Cardiac muscle cell (in vitro differentiated cells and primary cell): ENCODE measurements around the gene SV2C. TPM values are rescaled to one million over a fixed set of nuclear protein-coding genes. Genes with fewer than 3 reads are reported as not detected.

Source experiments
- DNase-seq, 2 donors: peaks; one replicate each; pipeline versions ENCODE4 v3.0.0 to v3.0.0-alpha.2; 2010 to 2017; ENCODE audit warnings: low read depth in 1 of 2, low spot score in 1 of 2
- H3K27ac ChIP-seq: fragments of 200-600 bp; sonication (generic); 2 replicates; pipeline ENCODE4 v1.5.1; 2016
- H3K27me3 ChIP-seq: fragments of 200-600 bp; sonication (generic); 2 replicates; pipeline ENCODE4 v1.6.0; 2016; ENCODE audit warnings: control low read depth
- H3K36me3 ChIP-seq: fragments of 200-600 bp; sonication (generic); 2 replicates; pipeline ENCODE4 v1.5.1; 2016; ENCODE audit warnings: control low read depth
- H3K4me1 ChIP-seq: fragments of 200-600 bp; sonication (generic); 2 replicates; pipeline ENCODE4 v1.8.1; 2017; ENCODE audit warnings: low read depth, mild to moderate bottlenecking, mixed run types
- H3K4me3 ChIP-seq: fragments of 200-600 bp; sonication (generic); 2 replicates; pipeline ENCODE4 v1.5.1; 2016; ENCODE audit warnings: mild to moderate bottlenecking
- H3K9me3 ChIP-seq: fragments of 200-600 bp; sonication (generic); 2 replicates; pipeline ENCODE4 v1.5.1; 2017; ENCODE audit warnings: low read depth, mild to moderate bottlenecking, control low read depth
- polyA plus RNA-seq: library from polyadenylated mRNA; unstranded; fragments of >200 nt; fragmentation: Nextera tagmentation; extraction: Ambion mirVana; gene quantifications from 2 replicates; pipeline ENCODE4 v1.2.1, GENCODE V29; 2016
- total RNA-seq: library from RNA; depleted of rRNA; stranded (reverse); fragments of >200 nt; gene quantifications from 2 replicates; pipeline ENCODE4 v1.2.3, GENCODE V29; 2016
- TF ChIP-seq, protein P1 (sequence below): IDR thresholded peaks from 2 replicates; pipeline ENCODE4 v1.5.1; 2012; ENCODE audit warnings: low read depth, mild to moderate bottlenecking, low read length

The SV2C gene
- total and polyA plus RNA-seq, 2 experiments from 2014 or later = 0.13 to 0.24 TPM

DNA sequence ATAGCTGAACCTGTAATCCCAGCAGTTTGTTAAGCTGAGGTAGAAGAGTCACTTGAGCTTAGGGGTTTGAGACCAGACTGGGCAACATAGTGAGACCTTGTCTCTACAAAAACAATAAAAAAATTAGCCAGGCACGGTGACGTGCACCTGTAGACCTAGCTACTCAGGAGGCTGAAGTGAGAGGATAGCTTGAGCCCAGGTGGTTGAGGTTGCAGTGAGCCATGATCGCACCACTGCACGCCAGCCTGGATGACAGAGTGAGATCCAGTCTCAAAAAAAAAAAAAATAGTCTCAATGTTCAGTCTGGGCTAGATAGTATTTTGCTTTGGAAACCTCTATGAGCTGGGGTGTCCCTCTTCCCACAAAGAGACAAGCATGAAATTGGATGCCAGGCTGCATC is 268.0 kb downstream of the SV2C start:
- DNase-seq = no peak
- Histone ChIP-seq H3K27me3 (no peaks in the 10 kb centered on the region), H3K27ac (no peak overlapping the region), H3K4me1 (no peaks in the 10 kb centered on the region), H3K9me3 (no peaks in the 10 kb centered on the region), H3K36me3 (no peaks in the 10 kb centered on the region), H3K4me3 (no peak overlapping the region)
- TF ChIP-seq, protein P1, sequence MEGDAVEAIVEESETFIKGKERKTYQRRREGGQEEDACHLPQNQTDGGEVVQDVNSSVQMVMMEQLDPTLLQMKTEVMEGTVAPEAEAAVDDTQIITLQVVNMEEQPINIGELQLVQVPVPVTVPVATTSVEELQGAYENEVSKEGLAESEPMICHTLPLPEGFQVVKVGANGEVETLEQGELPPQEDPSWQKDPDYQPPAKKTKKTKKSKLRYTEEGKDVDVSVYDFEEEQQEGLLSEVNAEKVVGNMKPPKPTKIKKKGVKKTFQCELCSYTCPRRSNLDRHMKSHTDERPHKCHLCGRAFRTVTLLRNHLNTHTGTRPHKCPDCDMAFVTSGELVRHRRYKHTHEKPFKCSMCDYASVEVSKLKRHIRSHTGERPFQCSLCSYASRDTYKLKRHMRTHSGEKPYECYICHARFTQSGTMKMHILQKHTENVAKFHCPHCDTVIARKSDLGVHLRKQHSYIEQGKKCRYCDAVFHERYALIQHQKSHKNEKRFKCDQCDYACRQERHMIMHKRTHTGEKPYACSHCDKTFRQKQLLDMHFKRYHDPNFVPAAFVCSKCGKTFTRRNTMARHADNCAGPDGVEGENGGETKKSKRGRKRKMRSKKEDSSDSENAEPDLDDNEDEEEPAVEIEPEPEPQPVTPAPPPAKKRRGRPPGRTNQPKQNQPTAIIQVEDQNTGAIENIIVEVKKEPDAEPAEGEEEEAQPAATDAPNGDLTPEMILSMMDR = no peak

DNA sequence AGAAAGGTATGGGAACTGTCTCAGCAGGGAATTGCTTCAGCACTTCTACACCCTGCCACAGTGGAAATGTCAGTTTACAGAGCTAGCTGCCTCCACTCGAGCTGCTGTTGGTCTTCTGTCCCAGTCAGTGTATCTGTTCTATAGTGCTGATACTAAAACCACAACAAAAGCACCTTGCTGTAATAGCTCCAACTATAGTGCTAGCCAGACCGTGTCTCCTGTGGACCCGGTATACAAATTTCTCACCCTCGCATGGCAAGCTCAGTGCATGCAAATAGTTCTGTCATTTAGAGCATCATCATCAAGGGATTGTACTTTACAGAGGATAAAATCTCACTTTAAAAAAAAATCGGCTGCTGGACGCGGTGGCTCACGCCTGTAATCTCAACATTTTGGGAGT is 268.4 kb downstream of the SV2C start:
- Histone ChIP-seq H3K36me3 (no peaks in the 10 kb centered on the region), H3K4me3 (no peak overlapping the region), H3K4me1 (no peaks in the 10 kb centered on the region), H3K9me3 (no peaks in the 10 kb centered on the region), H3K27me3 (no peaks in the 10 kb centered on the region), H3K27ac (no peak overlapping the region)
- no peak for DNase-seq
- TF ChIP-seq, protein P1 = no peak

DNA sequence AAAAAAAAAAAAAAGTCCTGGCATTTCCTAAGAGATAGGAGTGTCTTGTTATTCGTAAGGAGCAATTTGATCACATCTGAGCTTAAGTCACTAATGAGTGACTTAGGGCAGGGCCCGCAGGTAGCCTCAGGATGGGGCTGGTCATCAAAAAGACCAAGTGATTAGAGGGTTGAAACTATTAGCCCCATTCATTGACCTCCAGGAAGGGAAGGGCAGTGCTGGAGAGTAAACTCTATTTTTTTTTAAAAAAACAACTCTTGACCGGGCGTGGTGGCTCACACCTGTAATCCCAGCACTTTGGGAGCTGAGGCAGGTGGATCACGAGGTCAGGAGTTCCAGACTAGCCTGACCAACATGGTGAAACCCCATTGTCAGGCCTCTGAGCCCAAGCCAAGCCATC is 273.7 kb downstream of the SV2C start:
- Histone ChIP-seq H3K4me1 (no peaks in the 10 kb centered on the region), H3K27ac (no peak overlapping the region)
- no peak for DNase-seq

DNA sequence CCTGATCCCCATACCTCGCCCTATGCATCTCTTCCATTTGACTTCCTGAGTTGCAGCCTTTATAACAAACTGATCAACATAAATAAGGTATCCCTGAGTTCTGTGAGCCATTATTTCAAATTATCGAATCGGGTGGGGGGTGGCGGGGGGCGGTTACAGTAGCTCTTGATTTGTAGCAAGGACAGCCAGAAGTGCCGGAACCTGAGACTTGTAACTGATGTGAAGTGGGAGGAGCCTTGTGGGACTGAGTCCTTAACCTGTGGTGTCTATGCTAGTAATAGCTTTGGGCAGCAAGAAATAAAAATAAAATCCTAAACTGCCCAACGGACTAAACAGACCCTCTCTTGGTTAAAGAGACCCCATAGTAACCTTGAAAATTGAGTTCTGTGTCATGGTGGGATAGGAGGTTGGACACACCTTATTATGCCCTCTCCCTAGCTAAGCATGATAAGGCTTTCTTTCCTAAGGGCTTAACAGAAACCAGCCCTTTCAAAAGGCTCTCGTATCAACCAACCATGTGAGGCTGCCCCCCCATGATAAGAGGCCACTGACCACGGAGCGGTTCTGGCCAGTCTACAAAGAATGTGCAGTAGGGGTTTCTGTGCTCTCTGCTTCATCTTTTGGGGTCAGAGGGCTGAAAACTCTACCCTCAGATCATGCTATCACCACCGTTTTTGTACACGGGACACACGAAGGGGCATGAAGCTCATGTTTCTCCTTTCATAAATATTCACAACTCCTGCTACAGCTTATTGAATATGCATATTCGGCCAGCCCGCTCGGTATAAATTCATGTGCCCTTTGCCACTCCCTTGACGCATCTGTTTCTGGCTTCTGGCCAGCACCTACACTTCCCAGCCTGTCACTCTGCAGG is 280.4 kb downstream of the SV2C start:
- Histone ChIP-seq H3K9me3 (no peaks in the 10 kb centered on the region), H3K27me3 (no peaks in the 10 kb centered on the region), H3K27ac (peak overlapping the region; percentile 25), H3K4me3 (no peak overlapping the region), H3K36me3 (no peaks in the 10 kb centered on the region), H3K4me1 (peaks cover 9% of the 10 kb centered on the region)
- TF ChIP-seq, protein P1 = no peak
- DNase-seq = peak; percentile 7 to 60

More for the DNA sequence above, 273.7 kb downstream of the SV2C start:
- Histone ChIP-seq H3K27me3 (no peaks in the 10 kb centered on the region), H3K36me3 (no peaks in the 10 kb centered on the region), H3K4me3 (no peak overlapping the region), H3K9me3 (no peaks in the 10 kb centered on the region)
- TF ChIP-seq, protein P1 = no peak

DNA sequence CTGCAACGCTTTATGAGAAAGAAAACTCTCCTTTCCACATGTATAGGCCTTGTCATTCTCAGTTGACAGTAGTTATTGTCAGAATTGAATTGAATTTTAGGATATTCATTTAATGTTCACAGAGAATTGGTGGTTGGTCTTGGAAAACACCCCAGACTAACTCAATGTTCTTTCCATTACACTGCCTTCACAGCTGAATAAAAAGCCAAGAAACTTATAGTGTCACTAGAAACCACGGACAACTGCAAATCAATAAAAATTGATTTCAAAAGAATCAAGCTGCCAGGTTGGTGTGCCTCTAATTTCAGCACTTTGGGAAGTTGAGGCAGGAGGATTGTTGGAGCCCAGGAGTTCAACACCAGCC is 281.0 kb downstream of the SV2C start:
- Histone ChIP-seq H3K27me3 (no peaks in the 10 kb centered on the region), H3K4me3 (no peak overlapping the region), H3K27ac (no peak overlapping the region), H3K9me3 (no peaks in the 10 kb centered on the region), H3K4me1 (peaks cover 9% of the 10 kb centered on the region), H3K36me3 (no peaks in the 10 kb centered on the region)
- DNase-seq = no peak
- TF ChIP-seq, protein P1 = no peak
